SU-DHL-6 (cell line): ENCODE data around the gene COL4A2.

Experiments
- H2AFZ ChIP-seq: fragments of 200-600 bp; sonication (generic); 2 replicates; pipeline ENCODE4 v1.6.1; 2014; ENCODE audit warnings: low read depth, mild to moderate bottlenecking, moderate library complexity, mixed read lengths, antibody characterized with exemption, low read length; ENCODE audit not compliant: severe bottlenecking
- H3F3A ChIP-seq: fragments of 200-600 bp; shearing (Covaris generic); 2 replicates; pipeline ENCODE4 v1.6.0; 2016; ENCODE audit warnings: antibody characterized with exemption, mild to moderate bottlenecking; ENCODE audit not compliant: insufficient read depth
- H3K27ac ChIP-seq: fragments of 200-600 bp; sonication (generic); 2 replicates; pipeline ENCODE4 v1.5.1; 2016; ENCODE audit warnings: low read depth, mild to moderate bottlenecking, low read length, moderate library complexity, mixed read lengths
- H3K27me3 ChIP-seq: fragments of 200-600 bp; sonication (generic), shearing (Covaris generic); 2 replicates; pipeline ENCODE4 v1.6.0; 2014; ENCODE audit warnings: mild to moderate bottlenecking, low read length
- H3K36me3 ChIP-seq: fragments of 200-600 bp; sonication (generic); 2 replicates; pipeline ENCODE4 v1.6.1; 2014; ENCODE audit warnings: mild to moderate bottlenecking, low read length, mixed read lengths
- H3K4me2 ChIP-seq: fragments of 300-600, 200-600 bp; shearing (Covaris generic), sonication (generic); 2 replicates; pipeline ENCODE4 v1.6.0; 2014; ENCODE audit warnings: low read length, low read depth, mild to moderate bottlenecking; ENCODE audit not compliant: poor library complexity, severe bottlenecking
- H3K4me3 ChIP-seq: fragments of 200-600 bp; sonication (generic); 2 replicates; pipeline ENCODE4 v1.5.1; 2014; ENCODE audit warnings: antibody characterized with exemption, low read length, mild to moderate bottlenecking, mixed read lengths; ENCODE audit not compliant: insufficient read depth, poor library complexity, severe bottlenecking
- H3K79me2 ChIP-seq: fragments of 200-600 bp; sonication (generic); 2 replicates; pipeline ENCODE4 v1.6.1; 2014; ENCODE audit warnings: mild to moderate bottlenecking, low read length, moderate library complexity; ENCODE audit not compliant: insufficient read depth
- H3K9ac ChIP-seq: fragments of 200-600 bp; sonication (generic); 2 replicates; pipeline ENCODE4 v1.7.0; 2014; ENCODE audit warnings: mild to moderate bottlenecking, low read length
- H3K9me2 ChIP-seq: fragments of 200-600 bp; sonication (generic); replicated peaks from 2 replicates; pipeline ENCODE4 v1.6.1; 2014; ENCODE audit warnings: low read length; ENCODE audit not compliant: insufficient read depth
- H3K9me3 ChIP-seq: fragments of 200-600 bp; sonication (generic); 2 replicates; pipeline ENCODE4 v1.6.1; 2014; ENCODE audit warnings: low read length, mixed read lengths; ENCODE audit not compliant: insufficient read depth
- H4K20me1 ChIP-seq: fragments of 200-600 bp; sonication (generic); 2 replicates; pipeline ENCODE4 v1.6.1; 2014; ENCODE audit warnings: low read depth, mild to moderate bottlenecking, antibody characterized with exemption, low read length, moderate library complexity, mixed read lengths
- EZH2phosphoT487 ChIP-seq: fragments of 200-600 bp; sonication (generic), shearing (Covaris generic); conservative IDR thresholded peaks from 2 replicates; pipeline ENCODE4 v1.6.1; 2018; ENCODE audit warnings: mild to moderate bottlenecking, antibody characterized with exemption, low read length, moderate library complexity, mixed read lengths
- TF ChIP-seq, protein P1 (sequence below): fragments of 200-600 bp; sonication (generic); IDR thresholded peaks from one replicate; pipeline ENCODE4 v1.5.1; 2017; ENCODE audit warnings: antibody characterized with exemption, mild to moderate bottlenecking, low read length, moderate library complexity; ENCODE audit not compliant: insufficient read depth, poor library complexity, severe bottlenecking

The COL4A2 gene

DNA sequence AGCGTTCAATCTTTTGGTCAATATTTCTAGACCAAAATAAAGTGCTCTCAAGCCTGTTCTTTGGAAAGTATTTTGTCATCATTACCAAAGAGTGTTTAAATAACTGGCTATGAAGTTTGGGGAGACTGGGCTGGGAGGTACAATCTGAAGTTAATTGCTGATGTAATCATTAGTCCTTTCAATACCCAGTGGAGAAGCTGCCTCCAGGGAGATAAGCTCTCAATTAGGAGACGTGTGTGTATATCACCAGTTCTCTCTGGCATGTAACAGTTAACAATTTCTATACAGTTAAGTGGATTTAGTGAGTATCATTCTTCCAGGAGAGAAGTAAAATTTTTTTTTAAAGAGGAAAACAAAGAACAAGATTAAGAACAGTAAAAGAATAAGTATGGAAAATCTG lies 1.5 kb upstream of the COL4A2 start:
- Histone ChIP-seq H3K79me2 (no peaks in the 10 kb centered on the region), H3K9me3 (no peaks in the 10 kb centered on the region), H3F3A (no peaks in the 10 kb centered on the region), H3K27me3 (no peaks in the 10 kb centered on the region), H3K4me2 (no peak overlapping the region), H3K36me3 (no peaks in the 10 kb centered on the region), H3K9ac (no peak overlapping the region), H3K9me2 (no peaks in the 10 kb centered on the region), H2AFZ (no peak overlapping the region), H3K27ac (no peak overlapping the region), H4K20me1 (no peaks in the 10 kb centered on the region), H3K4me3 (no peak overlapping the region)
- TF ChIP-seq, protein P1, sequence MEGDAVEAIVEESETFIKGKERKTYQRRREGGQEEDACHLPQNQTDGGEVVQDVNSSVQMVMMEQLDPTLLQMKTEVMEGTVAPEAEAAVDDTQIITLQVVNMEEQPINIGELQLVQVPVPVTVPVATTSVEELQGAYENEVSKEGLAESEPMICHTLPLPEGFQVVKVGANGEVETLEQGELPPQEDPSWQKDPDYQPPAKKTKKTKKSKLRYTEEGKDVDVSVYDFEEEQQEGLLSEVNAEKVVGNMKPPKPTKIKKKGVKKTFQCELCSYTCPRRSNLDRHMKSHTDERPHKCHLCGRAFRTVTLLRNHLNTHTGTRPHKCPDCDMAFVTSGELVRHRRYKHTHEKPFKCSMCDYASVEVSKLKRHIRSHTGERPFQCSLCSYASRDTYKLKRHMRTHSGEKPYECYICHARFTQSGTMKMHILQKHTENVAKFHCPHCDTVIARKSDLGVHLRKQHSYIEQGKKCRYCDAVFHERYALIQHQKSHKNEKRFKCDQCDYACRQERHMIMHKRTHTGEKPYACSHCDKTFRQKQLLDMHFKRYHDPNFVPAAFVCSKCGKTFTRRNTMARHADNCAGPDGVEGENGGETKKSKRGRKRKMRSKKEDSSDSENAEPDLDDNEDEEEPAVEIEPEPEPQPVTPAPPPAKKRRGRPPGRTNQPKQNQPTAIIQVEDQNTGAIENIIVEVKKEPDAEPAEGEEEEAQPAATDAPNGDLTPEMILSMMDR = no peak
- TF ChIP-seq EZH2phosphoT487 = no peak

DNA sequence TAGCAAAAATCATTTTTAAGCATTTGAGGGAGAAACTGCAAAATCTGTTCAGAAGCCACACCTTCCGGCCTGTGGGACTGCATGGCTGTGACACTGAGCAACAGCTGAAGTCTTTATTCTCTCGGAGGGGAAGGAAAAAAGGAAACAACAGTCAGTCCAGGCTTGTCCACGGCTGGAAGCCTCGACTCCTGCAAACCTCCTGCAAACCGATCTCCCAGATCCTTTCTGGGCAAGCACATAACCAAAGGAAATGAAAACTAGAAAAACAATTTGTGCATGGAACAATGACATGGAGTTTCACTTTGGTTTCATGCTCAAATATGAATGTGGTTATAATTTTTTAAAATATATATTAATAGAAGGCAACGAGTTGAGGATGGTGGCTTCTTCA lies 1.1 kb upstream of the COL4A2 start:
- H3K79me2 ChIP-seq = no peaks in the 10 kb centered on the region
- no peaks in the 10 kb centered on the region for H4K20me1 ChIP-seq
- H3K27me3 ChIP-seq = no peaks in the 10 kb centered on the region
- H2AFZ ChIP-seq = no peak overlapping the region
- no peak for TF ChIP-seq EZH2phosphoT487
- TF ChIP-seq, protein P1 = no peak
- H3K4me2 ChIP-seq = no peak overlapping the region
- H3K9ac ChIP-seq = no peak overlapping the region
- H3K9me3 ChIP-seq = no peaks in the 10 kb centered on the region
- no peak overlapping the region for H3K27ac ChIP-seq
- no peaks in the 10 kb centered on the region for H3K36me3 ChIP-seq
- H3F3A ChIP-seq = no peaks in the 10 kb centered on the region
- no peak overlapping the region for H3K4me3 ChIP-seq
- H3K9me2 ChIP-seq = no peaks in the 10 kb centered on the region

DNA sequence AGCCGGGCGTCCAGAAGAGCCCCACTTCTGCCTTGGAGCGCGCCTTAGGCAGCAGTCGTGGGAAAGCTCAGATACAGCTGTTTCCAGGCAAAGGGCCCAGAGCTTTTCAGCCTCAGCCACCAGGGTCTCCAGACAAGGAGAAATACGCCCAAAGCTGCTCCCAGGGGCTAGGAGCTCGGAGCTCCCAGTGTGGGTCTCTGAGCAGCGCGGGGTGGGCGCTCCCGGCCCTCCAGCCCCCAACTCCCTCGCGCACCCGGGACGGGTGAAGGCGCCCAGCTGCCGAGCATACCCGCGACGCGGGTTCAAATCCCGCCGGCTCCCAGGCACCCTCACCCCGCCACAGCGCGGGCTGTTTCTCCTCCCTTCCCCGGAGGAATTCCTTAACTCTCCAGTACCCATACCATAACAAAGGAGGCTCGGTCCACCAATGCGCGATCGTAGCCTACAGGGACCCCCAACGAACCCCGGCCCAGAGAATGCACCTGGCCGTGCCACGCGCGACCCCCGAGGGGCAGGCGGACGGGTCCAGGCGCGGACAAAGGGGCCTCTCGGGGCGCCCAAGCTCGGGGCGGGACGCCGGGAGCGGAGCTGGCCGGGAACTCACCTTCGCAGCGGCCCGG lies 634 bp upstream of the COL4A2 start:
- H4K20me1 ChIP-seq = no peaks in the 10 kb centered on the region
- no peak for TF ChIP-seq EZH2phosphoT487
- TF ChIP-seq, protein P1 = no peak
- H3K9ac ChIP-seq = no peak overlapping the region
- H3K27me3 ChIP-seq = no peaks in the 10 kb centered on the region
- no peak overlapping the region for H2AFZ ChIP-seq
- no peak overlapping the region for H3K27ac ChIP-seq
- H3F3A ChIP-seq = no peaks in the 10 kb centered on the region
- no peaks in the 10 kb centered on the region for H3K79me2 ChIP-seq
- H3K4me3 ChIP-seq = no peak overlapping the region
- no peaks in the 10 kb centered on the region for H3K9me3 ChIP-seq
- no peaks in the 10 kb centered on the region for H3K36me3 ChIP-seq
- H3K4me2 ChIP-seq = no peak overlapping the region
- H3K9me2 ChIP-seq = no peaks in the 10 kb centered on the region
